ENCODE measurements around the gene RHCG.

Gene RHCG

GRCh38 chr15:89500397-89501270 is 4.3 kb upstream of the RHCG start:
- no peak for DNase-seq (ENCODE audit: low read depth)
- H3K4me3 ChIP-seq (ENCODE audit: low read depth, low read length) = no peak overlapping the region
- TF ChIP-seq CTCF (IDR thresholded peaks at IDR 0.05; ENCODE audit: low read depth, low read length) = peak; percentile 20
- no peak for TF ChIP-seq MYC (IDR thresholded peaks at IDR 0.05; ENCODE audit: low read depth, low read length)
- TF ChIP-seq MAX (IDR thresholded peaks at IDR 0.05; ENCODE audit: low read depth, low read length) = no peak

GRCh38 chr15:89499156-89499555 is 2.8 kb upstream of the RHCG start:
- TF ChIP-seq MAX (IDR thresholded peaks at IDR 0.05; ENCODE audit: low read depth, low read length) = no peak
- TF ChIP-seq POLR2A (IDR thresholded peaks at IDR 0.05; ENCODE audit: extremely low read depth, insufficient read length) = no peak
- TF ChIP-seq MYC (IDR thresholded peaks at IDR 0.05; ENCODE audit: low read depth, low read length) = no peak
- no peak for TF ChIP-seq CTCF (IDR thresholded peaks at IDR 0.05; ENCODE audit: low read depth, low read length)
- DNase-seq (ENCODE audit: low read depth) = no peak
- H3K4me3 ChIP-seq (ENCODE audit: low read depth, low read length) = no peak overlapping the region

GRCh38 chr15:89498574-89498906 is 2.2 kb upstream of the RHCG start:
- DNase-seq (ENCODE audit: low read depth) = no peak
- TF ChIP-seq MYC (IDR thresholded peaks at IDR 0.05; ENCODE audit: low read depth, low read length) = no peak
- TF ChIP-seq MAX (IDR thresholded peaks at IDR 0.05; ENCODE audit: low read depth, low read length) = no peak
- TF ChIP-seq CTCF (IDR thresholded peaks at IDR 0.05; ENCODE audit: low read depth, low read length) = no peak
- H3K4me3 ChIP-seq (ENCODE audit: low read depth, low read length) = no peak overlapping the region

- TF ChIP-seq POLR2A (IDR thresholded peaks at IDR 0.05; ENCODE audit: extremely low read depth, insufficient read length) = no peak
- no peak for TF ChIP-seq MYC (IDR thresholded peaks at IDR 0.05; ENCODE audit: low read depth, low read length)
- TF ChIP-seq CTCF (IDR thresholded peaks at IDR 0.05; ENCODE audit: low read depth, low read length) = no peak
- no peak for TF ChIP-seq MAX (IDR thresholded peaks at IDR 0.05; ENCODE audit: low read depth, low read length)
- no peak overlapping the region for H3K4me3 ChIP-seq (ENCODE audit: low read depth, low read length)
- DNase-seq (ENCODE audit: low read depth) = no peak
Measured at GRCh38 chr15:89497231-89497630, 848 bp upstream of the RHCG start.

GRCh38 chr15:89495638-89496145 is 691 bp downstream of the RHCG start:
- H3K4me3 ChIP-seq (ENCODE audit: low read depth, low read length) = no peak overlapping the region
- DNase-seq (ENCODE audit: low read depth) = no peak
- TF ChIP-seq MYC (IDR thresholded peaks at IDR 0.05; ENCODE audit: low read depth, low read length) (no peak), POLR2A (IDR thresholded peaks at IDR 0.05; ENCODE audit: extremely low read depth, insufficient read length) (no peak), MAX (IDR thresholded peaks at IDR 0.05; ENCODE audit: low read depth, low read length) (no peak), CTCF (IDR thresholded peaks at IDR 0.05; ENCODE audit: low read depth, low read length) (no peak)

Data from NB4 (cell line).